GM18870 (cell line): ENCODE measurements around the gene ST14.
A peak's percentile ranks its signal among the peaks of the same experiment; 100 is the strongest.

Experiments
- ATAC-seq: cut with Tn5 transposase; IDR thresholded peaks from one replicate; pipeline ENCODE4 v1.9.1; 2021; ENCODE audit warnings: moderate library complexity; ENCODE audit not compliant: unreplicated experiment

ST14 gene

DNA sequence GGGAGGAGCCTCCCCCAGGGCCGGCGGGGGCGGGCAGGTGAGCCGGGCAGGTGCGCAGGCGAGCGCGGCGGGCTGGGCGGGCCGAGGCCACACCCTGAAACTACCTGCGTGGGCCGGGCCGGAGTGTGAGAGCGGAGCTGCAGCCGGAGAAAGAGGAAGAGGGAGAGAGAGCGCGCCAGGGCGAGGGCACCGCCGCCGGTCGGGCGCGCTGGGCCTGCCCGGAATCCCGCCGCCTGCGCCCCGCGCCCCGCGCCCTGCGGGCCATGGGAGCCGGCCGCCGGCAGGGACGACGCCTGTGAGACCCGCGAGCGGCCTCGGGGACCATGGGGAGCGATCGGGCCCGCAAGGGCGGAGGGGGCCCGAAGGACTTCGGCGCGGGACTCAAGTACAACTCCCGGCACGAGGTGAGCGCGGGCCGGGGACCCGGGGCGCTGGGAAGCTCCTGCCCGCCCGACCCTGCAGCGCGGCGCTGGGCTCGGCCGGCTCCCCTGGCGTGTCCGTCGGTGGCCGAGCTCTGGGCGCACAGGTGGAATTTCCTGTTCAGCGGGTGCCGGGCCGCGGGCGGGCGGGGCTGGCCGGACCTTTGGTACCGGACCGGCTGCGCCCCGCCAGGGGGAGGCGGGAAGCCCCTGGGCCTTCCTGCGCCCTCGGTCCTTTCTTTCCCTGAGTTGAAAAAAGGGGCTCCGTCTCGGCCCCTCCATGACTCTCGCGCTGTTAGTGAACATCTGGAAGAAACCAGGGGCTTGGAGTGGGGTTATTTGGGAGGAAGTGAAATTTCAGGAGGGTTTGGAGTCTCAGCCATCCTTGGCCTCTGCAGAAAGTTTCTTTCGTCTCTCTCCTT is at the start of gene ST14:
ST14 (plus strand) TSS at position 126 of the 841 bp plus-strand sequence; CDS start at position 324, 198 bp downstream.
- no peak for ATAC-seq

DNA sequence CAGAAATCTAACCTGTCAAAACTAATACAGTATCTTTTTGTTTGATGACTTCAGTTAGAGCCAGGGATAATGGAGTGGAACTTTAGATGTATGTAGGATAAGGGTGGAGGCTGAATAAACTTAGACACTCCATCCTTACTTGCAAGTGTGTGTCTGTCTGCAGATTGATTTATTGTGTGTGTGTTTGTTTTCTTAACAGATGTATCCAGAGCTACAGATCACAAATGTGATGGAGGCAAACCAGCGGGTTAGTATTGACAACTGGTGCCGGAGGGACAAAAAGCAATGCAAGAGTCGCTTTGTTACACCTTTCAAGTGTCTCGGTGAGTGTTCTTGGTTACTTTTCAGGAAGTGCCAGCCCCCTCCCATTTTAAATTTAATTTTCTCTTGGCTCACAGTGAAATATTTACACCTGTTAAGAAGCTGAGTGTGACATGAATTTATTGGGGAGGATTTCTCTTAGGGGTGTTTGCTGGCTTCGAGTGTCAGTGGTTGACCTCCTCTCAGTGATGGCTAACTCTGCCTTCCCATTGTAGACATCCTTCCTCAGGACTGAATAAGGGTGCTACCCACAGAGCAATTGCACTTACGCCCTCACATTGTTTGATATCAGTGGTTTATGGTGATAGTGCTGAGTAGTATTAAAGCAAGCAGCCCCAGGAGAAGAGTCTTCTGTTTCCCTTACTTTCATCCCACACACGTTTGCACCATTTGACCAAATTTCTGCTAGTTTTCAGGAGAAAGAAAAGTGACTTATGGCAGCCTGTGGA is 49.1 kb upstream of the ST14 start:
- no peak for ATAC-seq

DNA sequence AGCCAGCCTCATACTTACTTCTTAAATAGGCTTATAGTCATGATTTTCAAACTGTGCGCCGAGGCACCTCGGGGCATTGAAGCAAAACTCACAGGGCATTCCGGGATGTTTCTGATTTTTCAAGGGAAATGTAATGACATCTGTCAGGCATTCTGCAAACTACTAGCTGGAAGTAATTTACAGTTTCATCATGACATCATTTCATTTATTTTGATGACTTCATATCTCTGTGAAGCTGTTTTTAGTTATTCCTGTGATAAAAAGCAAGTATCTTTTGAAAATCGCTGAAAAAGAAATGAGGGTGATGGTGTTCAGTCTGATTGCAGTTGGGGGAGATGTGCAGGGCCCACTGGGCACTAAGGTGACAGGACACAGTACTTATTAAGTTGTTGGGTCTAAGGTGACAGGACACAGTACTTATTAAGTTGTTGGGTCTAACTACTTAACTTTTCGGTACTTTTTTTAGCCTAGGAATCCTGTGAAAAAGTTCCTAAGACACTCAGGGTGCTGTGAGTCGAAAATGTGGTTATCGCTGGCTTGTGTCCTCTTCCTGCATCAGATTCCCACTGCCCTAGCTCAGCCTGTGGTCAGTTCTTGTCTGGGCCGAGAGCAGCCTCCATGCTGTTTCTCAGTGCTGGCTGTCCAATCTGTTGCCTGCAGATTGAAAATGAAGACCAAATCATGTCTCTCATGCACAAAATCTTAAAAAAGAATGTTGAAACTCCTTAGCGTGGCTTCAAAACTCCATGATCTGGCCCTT is 47.3 kb upstream of the ST14 start:
- no peak for ATAC-seq

DNA sequence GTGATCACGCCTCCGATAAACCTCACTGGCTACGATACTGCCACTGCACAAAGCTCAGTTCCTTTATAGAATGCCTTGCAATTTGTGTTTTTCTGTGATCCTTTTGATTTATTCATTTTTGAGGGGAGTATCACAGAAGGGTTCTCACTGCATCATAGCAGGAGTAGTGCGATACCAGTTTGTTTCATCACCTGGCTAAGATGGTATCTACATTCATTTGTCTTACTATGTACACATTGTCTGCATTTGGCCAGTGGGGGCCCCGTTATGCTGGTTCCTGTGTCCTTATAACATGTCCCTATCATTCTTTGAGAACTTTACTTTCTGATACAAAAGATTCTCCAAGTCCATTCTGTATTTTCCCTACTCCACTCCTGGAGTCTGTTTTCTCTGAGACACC is 45.3 kb upstream of the ST14 start:
- no peak for ATAC-seq

DNA sequence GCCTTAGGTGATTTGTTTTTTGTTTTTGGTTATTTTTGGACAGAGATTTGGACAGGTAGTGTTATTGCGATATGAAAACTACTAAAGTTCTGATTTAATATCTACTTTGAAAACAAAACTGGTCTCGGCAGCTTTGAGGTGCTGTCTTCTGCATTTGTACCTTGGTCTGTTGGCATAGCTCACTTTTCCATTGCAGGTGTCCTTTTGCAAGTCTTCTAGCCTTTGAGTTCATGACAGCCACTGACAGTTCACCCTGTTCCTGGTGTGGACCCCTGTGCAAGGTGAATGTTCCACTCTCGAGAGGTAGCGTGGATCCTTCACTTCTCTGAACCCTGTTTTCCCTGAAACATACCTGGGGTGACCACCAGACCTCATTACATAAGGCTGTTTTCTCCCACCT is 44.9 kb upstream of the ST14 start:
- no peak for ATAC-seq

DNA sequence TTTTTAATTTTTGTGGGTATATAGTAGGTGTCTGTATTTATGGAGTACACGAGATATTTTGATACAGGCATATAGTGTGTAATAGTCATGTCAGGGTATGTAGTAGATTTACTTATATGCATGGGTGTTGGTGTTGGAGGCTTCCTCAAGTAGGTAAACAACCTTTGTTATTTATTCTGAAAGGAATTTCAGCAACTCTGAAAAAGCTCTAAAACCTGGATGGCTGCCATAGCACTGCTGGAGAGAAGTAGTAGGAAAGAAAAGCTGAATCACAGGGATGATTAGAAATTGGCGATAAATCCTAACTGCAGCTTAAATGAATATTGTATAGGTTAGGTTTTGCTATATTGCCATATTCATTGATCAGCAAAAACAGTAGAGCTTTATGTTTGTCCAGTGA is 44.4 kb upstream of the ST14 start:
- no peak for ATAC-seq

DNA sequence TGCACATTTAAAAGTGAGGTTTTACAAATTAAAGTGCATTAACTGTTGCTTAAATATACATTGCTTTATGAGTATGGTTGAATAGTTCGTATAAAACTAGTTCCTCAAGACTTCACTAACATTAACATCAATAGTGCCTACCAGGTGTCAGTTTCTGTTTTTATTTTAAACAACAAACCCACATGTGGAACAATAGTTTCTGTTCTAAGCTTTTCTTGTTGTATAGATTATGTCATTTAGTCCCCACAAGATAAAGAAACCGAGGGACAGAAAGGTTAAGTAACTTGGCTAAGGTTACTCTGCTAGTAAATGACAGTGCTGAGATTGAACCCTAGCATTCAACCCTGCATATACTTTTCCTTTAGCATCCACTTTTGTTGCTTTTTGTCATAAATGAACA is 41.4 kb upstream of the ST14 start:
- peak; percentile 91 for ATAC-seq

DNA sequence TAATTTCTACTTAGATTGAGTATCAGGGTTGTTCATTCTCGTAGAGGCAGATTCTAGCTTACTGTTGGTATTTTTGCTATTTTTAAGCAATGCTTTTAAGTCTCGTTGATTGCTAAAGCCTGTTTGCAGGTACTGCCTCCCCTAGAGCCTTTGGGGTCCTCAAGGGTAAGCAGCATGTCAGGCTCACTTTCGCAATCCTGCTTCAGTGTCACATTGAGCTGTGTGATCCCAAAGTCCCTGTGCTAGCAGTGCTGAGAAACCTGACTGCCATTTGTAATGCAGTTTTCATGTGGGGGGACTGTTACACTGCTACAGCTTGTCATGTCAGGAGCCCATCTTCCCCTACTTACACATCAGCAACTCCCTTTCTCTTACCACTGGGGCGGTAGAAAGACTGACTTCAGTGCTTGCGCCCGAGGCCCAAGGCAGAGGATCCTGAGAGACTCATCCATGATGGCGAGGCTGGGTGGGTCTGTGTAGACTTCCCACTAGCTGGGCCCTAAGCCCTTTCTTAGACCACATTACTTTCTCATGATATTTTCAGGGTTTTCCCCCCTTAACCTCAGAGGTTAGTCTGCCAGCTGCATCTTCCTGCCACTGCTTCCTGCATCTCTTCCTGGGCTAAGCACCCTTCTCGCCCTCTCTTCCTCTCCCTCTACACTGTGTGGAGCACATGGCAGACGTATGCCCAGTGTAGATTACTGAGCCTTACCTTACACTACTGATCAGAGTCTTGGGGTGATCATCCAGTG is 40.8 kb upstream of the ST14 start:
- ATAC-seq: peak; percentile 79

DNA sequence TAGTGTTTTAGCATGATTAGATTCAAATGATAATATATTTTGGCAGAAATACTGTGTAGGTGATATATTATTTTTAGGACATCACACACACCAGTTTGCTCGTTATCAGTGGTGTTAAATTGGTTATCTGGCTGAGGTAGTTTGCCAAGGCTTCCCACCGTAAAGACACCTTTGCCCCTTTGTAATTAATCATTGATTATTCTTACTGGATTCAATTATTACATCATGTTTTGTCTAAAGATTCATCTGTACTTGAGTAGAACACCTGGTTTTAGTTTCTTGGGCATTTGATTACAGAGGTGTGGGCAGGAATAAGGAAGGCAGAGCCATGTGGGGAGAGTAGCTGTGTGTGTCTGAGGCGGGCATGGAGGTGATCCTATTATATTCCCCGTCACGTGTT is 39.5 kb upstream of the ST14 start:
- ATAC-seq: no peak

DNA sequence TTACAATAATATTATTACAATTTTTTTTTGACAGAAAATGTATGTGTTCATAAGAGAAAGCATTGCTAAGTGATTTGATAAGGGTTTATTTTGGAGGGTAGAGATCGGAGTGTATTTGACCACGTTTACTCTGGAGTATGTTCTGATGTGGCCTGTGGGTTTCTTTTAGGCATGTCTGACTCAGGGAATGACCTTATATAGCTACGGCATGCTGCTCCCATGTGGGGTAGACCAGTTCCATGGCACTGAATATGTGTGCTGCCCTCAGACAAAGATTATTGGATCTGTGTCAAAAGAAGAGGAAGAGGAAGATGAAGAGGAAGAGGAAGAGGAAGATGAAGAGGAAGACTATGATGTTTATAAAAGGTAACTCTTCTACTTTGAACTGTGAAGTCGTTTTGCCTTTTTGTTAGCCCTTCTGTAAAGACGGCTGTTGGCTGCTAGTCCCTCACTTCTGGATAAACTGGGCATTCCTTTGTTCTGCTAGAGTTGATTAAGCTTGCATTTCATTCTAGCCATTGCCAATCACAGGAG is 38.1 kb upstream of the ST14 start:
- ATAC-seq: no peak

DNA sequence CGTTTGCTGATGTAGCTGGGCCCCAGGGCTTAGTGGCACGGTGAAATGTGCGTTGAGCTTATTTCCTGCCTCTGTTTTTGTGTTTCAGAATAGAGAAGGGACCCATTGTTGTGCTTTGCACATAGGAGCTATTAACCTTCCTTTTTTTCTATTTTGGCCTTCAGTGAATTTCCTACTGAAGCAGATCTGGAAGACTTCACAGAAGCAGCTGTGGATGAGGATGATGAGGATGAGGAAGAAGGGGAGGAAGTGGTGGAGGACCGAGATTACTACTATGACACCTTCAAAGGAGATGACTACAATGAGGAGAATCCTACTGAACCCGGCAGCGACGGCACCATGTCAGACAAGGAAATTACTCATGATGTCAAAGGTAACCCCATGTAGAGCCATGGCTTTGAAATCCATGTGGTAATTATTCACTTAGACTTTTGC is 37.4 kb upstream of the ST14 start:
- ATAC-seq: no peak

DNA sequence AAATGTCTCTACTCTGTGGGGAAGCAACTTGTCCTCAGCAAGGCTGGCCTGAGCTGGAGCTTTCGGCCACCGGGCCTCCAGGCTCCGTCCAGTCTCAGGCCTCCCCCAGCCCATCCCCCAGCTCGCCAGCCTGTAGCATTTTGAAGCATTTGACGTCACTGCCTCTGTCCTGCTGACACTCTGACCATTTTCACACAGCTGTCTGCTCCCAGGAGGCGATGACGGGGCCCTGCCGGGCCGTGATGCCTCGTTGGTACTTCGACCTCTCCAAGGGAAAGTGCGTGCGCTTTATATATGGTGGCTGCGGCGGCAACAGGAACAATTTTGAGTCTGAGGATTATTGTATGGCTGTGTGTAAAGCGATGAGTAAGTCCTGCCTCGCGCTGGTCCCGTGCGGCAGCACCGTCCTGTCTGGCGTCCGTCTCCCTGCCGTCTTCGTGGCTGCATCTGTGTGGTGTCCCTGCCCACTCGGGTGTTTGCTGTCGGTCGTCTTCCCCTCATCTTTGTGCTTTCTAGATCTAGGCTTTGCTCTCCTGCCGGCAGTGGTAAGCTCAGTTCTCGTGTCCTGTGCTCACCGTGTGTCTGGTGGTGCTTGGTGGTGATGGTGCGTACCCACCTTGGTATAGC is 36.1 kb upstream of the ST14 start:
- ATAC-seq: no peak

DNA sequence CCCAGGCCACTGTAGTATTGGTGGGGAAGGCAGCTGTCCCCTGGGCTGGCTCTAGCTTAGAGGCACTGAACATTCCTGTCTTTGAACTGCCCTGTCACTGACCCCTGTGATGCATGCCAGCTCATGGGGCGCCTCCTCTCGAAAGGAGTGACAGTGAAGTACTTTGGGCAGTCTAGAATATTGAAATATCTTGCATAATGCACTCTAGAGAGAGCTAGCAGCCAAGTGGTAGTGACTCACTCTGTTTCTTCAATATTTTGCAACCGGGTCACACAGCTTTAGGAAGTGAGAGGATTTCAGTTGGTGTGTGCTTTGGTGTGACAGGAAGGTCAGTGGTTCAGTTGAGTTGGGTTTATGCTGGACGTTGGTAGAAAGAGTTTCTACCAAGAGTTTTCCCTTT is 35.5 kb upstream of the ST14 start:
- ATAC-seq: no peak

DNA sequence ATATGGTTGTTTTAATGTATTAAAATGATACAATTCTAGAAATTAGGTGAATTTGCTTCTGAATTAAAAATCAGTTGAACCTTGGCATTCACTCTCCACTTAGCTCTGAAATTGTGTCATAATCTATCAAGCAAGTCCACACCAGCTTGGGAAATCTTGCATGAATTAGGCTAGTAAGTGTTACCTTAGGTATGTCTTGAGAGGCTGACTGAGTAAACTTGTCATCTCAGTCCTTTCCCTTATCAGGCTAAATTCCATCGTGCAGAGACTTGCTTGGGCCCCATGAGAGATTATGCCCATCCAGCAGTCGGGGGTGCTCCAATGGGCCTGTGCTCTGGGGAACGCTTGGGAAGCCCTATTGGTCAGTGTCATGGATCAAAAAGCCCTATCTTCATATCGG is 33.9 kb upstream of the ST14 start:
- ATAC-seq: no peak

DNA sequence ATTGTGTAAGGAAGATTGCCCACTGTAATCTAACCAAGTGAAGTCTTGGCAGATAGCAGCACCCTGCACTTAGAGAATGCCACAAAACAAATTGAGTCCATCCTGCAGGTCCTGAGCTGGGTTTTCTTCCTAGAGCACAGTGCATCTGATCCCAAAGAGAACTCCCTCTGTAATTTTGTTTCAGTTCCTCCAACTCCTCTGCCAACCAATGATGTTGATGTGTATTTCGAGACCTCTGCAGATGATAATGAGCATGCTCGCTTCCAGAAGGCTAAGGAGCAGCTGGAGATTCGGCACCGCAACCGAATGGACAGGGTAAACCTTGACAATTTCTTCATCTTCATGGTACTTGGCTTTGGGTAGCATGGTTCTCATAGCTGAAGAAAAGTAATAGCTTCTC is 33.1 kb upstream of the ST14 start:
- no peak for ATAC-seq

DNA sequence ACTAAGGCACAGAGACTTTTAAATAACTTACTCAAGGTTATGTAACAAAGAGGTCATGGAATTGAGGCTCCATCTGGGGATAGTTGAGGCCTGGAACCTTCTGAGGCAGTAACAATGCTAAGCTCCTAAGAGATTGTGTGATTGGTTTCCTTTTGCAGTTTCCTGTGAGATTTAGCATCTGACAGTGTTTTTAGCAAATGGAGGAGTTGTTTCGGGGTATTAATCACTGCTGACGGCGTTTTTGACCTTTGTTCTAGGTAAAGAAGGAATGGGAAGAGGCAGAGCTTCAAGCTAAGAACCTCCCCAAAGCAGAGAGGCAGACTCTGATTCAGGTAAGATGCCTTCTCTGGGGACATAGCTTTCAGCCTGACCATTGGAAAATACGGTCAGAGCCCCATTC is 32.1 kb upstream of the ST14 start:
- ATAC-seq: no peak

DNA sequence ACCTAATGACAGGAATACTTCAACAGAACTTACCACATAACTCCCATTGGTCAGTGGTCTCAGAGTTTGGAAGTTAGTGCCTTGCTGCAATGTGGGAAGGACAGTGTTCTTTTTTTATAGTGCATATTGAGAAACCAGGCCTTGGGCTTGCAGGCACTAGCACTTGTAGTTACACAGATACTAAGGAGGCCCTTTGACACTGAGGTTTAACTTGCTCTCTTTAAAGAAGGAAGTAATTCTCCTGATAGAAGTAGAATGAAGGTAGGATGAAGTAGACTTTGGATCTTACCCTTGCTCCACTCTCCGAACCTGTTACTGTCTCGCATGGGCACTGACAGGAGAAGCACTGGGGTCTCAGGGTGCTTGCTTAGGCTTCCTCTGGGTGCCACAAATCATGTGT is 31.0 kb upstream of the ST14 start:
- ATAC-seq: no peak

DNA sequence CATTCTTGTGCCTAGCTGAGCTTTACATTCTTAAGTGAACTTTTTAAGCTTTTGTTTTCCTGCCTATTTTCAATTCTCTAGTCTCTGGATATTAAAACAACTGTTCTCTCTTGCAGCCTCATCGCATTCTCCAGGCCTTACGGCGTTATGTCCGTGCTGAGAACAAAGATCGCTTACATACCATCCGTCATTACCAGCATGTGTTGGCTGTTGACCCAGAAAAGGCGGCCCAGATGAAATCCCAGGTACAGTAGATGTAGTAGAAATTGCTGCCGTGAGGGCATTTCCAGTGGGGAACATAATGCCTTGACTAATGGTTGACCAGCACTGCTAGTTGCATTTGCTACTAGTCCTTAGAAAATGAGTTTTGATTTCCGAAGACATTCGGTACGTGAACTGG is 29.7 kb upstream of the ST14 start:
- ATAC-seq: no peak

DNA sequence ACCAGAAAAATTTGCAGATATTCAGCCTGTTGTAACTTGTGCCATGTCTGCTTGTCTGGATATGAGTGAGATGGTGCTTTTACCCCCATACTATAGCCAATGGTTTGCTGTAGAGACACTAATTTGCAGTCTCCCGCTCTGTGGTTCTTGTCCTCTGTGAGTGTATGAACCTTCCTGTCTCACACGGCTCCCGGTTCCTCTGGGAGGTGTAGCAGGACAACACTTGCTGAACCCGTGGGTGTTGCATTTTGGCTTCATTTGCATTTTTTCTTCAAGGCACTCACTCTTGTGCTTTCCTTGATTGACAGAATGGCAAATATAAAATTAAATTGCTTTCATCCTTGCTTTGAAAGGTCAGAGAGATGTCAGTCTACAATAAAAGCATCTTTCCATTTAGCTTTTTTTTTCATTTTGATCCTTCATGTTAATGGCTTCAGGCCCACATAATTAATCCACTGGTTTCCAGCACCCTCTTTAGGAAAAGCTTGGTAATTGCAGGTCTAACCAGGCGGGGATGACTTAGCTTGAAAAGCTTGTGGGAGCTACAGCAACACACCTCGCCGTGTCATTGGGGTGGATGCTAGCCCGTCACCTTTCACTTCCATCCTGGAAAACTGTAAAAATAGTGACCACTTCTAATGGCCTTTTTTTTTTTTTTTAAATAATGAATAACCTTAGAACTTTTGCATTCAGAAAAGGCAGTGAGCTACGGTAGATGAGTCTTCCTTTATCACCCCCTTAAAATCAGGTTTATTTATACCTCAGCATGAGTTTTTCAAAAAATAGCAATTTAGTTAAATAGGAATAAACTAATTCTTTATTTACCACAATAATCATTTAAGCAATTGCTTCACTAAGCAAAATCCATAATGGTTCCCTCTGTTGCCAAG is 27.4 kb upstream of the ST14 start:
- peak; percentile 76 for ATAC-seq
